SKM-1 treated with dmso at 0.1 percent for 144 hours (cell line): ENCODE results near the gene SACS.

Source experiments
- DNase-seq: peaks from one replicate; lab custom pipeline; 2025; ENCODE audit not compliant: unreplicated experiment; lab: John Stamatoyannopoulos, UW

Gene SACS

DNA sequence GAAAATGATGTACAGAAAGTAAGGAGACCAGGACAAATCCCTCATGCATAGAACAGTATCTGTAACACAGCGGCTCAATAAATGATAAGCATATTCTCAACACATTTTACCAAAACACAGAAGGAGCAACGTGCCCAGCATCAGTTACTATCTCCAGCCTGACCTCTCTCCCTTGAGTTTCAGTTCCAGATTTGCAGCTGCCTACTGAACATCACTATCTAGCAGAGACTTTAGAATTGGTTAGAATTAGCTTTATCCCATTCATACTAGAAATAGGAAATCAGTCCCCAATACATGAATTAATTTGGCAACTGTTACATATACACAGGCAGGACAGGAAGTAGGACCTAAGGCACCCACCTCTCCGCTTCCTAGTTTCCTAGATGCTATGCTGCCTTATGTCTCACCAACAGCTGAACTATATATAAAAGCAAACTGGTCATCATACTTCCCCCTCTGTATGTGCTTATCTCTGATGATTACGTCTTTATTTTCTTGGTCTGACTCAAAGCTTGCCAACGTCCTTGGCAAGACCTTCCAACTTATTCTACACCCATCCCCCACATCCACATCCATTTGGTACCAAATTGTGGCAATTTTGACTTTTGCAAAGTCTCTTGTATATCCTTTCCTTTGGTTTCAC lies 61.1 kb downstream of the SACS start:
- DNase-seq: no peak

DNA sequence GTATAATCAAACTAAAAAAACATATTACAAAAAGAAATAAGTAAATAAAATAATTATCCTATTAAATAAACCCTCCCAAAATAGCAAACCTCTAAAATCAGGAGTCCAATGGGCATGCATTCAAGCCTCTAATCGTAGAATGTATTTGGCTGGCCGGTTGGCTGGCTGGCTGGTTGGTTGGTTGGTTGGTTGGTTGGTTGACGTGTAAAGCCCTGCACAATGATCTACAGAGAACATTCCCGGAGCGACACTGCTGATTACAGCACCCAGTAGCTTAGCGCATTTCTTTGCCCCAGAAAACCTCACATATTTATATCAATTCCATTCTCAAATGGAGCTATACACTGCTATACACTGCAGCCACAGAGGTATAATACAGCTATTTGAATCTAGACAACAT lies 65.6 kb downstream of the SACS start:
- DNase-seq: no peak

DNA sequence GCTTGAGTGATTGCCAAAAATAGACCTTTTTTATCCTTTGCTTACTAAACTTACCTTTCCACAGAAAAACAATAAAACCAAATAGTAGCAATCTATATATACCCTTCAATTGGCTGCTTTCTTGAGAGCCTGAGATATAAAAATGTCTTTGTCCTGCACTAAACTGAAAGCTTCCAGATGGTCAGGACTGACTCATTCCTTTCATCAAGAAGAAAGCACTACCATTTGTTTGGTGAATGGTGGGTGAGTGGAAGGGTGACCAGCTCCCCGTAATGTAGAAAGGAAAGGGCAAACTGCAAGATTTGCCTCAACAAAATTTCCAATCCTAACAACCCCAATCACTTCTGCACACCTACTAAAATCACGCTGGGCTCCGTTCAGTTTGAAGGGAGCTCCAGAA lies 67.8 kb downstream of the SACS start:
- no peak for DNase-seq

- DNase-seq: no peak
These were observed 73.6 kb downstream of the SACS start for GRCh38 chr13:23359882-23360281.

- DNase-seq: no peak
These were observed 76.2 kb downstream of the SACS start for GRCh38 chr13:23357349-23357748.

GRCh38 chr13:23356368-23356767 lies 77.1 kb downstream of the SACS start:
- no peak for DNase-seq

GRCh38 chr13:23354520-23354919 lies 79.0 kb downstream of the SACS start:
- no peak for DNase-seq

GRCh38 chr13:23352161-23352560 lies 81.3 kb downstream of the SACS start:
- DNase-seq: no peak

DNA sequence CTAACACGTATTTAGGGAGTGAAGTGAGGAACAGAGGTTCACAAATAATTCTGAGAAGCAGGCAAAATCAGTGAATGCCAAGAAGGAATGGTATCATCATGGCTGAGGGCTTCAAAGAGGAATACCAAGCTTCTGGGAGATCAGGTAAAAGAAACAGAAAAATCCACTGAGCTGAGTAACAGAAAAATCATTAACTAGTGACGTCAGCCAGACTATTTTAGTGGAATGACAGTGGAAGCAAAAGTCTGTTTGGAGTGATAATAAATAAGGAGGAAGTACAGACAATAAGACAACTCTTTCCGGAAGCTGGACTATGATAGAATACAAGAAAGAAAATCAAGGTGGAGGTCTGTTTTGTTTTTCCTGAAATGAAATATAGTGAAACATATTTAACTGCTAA lies 83.5 kb downstream of the SACS start:
- no peak for DNase-seq

DNA sequence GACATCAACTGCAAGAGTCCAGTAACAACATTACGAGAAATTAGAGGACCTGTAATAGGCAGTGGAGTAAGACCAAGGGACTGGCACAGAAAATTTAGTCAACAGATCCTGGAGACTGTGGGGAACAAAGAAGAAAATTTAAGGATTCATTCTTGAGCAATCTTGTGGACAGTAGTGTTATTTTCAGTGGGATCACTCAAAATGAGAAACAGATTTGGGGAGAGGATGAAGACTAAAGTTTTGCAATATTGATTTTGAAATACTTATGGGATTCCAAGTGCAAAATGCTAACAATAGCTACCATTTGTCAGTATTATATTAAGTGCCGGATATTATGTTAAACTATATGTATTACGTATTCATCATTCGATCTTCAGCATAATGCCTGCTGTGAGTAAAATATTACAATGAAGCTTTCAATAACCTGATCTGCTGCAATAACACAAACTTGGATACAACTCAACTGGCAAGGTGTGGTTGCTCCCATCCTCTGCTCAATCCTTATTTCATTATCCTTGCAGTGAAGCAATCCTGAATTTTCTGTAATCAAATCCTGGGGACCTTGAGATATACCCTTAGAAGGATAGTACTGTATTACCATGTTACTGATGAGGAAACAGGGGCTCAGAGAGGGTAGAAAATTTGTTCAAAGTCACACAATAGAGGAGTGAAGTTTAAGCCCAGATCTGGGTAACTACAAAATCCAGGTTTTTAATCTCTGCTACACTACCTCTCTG lies 84.2 kb downstream of the SACS start:
- DNase-seq: no peak

DNA sequence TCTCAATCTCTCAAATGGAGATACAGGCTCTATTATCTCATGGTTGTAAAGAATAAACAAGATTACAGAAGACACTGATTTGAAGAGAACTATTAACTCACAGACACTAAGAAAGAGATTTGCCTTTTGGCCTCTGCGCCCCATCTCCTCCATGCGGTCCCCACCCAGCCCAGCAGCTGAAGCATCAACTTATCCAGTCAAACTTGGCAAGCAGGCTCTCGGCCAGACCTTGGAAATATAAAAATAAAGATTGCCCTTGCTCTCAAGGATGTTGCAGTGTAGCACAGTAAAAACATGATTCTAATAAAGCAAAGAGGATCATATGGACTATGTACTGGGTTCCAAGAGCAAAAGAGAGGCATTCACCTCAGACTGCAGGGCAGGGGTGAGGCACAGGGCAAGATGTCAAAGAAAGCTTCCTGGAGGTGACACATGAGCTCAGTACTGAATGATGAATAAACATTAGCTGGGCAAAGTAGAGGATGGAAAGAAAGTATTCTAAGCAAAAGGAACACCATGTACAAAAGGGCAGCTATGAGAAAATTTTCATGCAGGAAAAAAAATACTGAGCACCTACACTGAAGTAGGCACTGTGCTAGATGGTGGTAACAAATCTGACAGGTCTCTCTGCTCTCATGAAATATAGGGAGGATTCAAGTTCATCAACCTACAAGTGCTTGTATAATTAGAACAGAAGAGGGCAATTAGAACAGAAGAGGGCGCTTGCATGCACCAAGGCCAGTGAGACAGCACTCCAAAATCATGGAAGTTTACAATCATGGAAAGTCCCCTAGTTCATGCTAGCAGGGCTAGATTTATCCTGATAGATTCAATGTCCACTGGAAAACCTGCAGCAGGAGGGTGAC lies 85.0 kb downstream of the SACS start:
- DNase-seq: no peak

- no peak for DNase-seq
These were observed 85.9 kb downstream of the SACS start for GRCh38 chr13:23347601-23348000.

GRCh38 chr13:23344931-23345595 lies 88.4 kb downstream of the SACS start:
- DNase-seq: no peak

GRCh38 chr13:23339225-23339624 lies 94.3 kb downstream of the SACS start:
- DNase-seq: no peak

- no peak for DNase-seq
These were observed 103.1 kb downstream of the SACS start for GRCh38 chr13:23330356-23330755.

DNA sequence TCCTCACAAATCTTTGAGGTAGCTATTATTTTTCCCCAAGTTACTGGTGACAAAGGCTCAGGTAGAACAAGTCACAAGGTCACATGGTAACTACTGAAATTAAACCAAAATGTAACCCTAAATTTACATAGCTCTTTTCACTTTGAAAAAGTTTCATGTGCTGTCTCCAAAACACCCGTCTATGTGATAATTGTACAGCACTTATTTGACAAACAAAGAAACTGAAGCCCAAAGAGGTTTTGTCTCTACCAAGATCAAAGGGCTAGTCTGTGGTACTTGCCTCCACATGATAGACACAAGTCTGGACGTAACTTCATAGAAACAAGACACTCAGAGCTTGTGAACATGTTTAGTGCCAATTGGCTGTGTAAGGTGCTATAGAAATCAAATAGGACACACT lies 108.3 kb downstream of the SACS start:
- no peak for DNase-seq

- DNase-seq: no peak
These were observed 109.4 kb downstream of the SACS start for GRCh38 chr13:23323946-23324709.

- no peak for DNase-seq
These were observed 110.9 kb downstream of the SACS start for GRCh38 chr13:23322353-23323336.

DNA sequence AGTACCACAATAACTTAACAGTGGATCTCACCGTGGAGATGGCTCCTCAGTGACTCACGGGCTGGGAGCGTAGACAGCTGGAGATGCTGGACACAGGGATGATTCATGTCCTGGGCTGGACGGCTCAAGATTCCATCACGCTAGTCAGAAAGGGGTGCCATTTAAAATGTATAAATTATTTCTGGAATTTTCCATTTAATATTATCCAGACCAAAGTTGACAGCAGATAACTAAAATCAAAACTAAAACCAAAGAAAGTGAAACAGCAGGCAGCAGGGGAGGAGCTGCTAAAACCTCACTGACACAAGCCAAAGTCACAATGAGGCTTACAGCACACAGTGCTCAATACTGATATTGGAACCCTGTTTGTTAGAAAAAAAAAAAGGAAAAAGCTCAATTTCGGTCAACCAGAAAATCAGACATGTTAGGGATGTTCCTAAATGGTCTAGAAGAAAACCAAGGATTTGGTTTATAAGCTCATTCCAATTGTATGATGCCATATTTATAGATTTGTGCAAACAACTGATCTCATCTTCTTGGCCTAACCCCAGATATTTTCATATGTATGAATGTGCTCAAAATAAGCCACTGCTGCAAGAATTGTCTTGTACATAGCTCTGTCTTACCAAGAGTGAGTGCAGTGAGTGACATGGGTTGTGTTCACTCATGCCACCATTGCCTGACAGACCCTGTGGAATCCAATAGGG lies 111.8 kb downstream of the SACS start:
- no peak for DNase-seq
